Measurements from ENCODE around the gene RECQL5. TPM values are rescaled to one million over a fixed set of nuclear protein-coding genes. Genes with fewer than 3 reads are reported as not detected.

The RECQL5 gene
- total and polyA plus RNA-seq, 2 of the 8 experiments (the other 6 are each of a cell fraction or from before 2014, with no cell fraction given), result 15.1 to 41.1 TPM

GRCh38 chr17:75661531-75661930, 5.4 kb downstream of the RECQL5 start:
- Histone ChIP-seq H2AFZ (ENCODE audit: low read length) (no peak overlapping the region), H2BK5ac (ENCODE audit: low read depth, low read length) (no peak overlapping the region), H4K5ac (ENCODE audit: insufficient read length, low read depth, low read length) (no peak overlapping the region), H3K27me3 (replicated peaks in 1 of 4; ENCODE audit: control insufficient read depth in 3 of 4, extremely low read depth in 1 of 4, insufficient read depth in 3 of 4, low read length in 3 of 4) (no peaks in the 10 kb centered on the region), H3K18ac (ENCODE audit: extremely low read depth, low read length) (no peak overlapping the region), H3K4ac (replicated peaks; ENCODE audit: insufficient read length, low read depth, low read length) (no peak overlapping the region), H2BK120ac (replicated peaks; ENCODE audit: low read depth, low read length) (no peak overlapping the region), H3K27ac (ENCODE audit: low read depth, low read length) (no peak overlapping the region), H2BK15ac (ENCODE audit: low read length) (no peak overlapping the region), H3K23ac (ENCODE audit: insufficient read length) (no peak overlapping the region), H3K36me3 (ENCODE audit: control insufficient read depth in 2 of 4, insufficient read depth in 4 of 4, low read length in 3 of 4) (peaks cover 4 to 31% (median 15%) of the 10 kb centered on the region in 4 experiments; a peak in 6 of 8 replicates), H3K9me3 (ENCODE audit: insufficient read depth in 2 of 2, low read depth in 1 of 2, low read length in 1 of 2) (no peaks in the 10 kb centered on the region), H3K56ac (replicated peaks; ENCODE audit: insufficient read length, low read depth, low read length) (no peak overlapping the region), H3K14ac (ENCODE audit: insufficient read length) (no peak overlapping the region), H3K4me3 (ENCODE audit: extremely low read depth in 1 of 4, insufficient read depth in 2 of 4, low read depth in 3 of 4, low read length in 4 of 4) (no peak overlapping the region), H4K8ac (ENCODE audit: extremely low read depth, insufficient read depth, low read length) (no peak overlapping the region), H2BK12ac (ENCODE audit: low read depth, low read length) (no peak overlapping the region), H4K20me1 (replicated peaks in 1 of 2; ENCODE audit: control insufficient read depth in 1 of 2, insufficient read depth in 2 of 2, low read length in 2 of 2) (peaks cover 0 to 4% of the 10 kb centered on the region in 2 experiments), H3K23me2 (ENCODE audit: low read depth, low read length) (peaks cover under 1% of the 10 kb centered on the region; the same call in 1 of the 2 replicates), H4K91ac (replicated peaks; ENCODE audit: insufficient read length, low read length) (no peak overlapping the region), H3K79me2 (ENCODE audit: control insufficient read depth in 1 of 2, insufficient read depth in 2 of 2, low read length in 2 of 2) (peaks cover 0 to 9% of the 10 kb centered on the region in 2 experiments; a peak in 2 of 4 replicates), H3K9ac (replicated peaks in 1 of 4; ENCODE audit: extremely low read depth in 1 of 4, low read depth in 3 of 4, low read length in 3 of 4) (no peak overlapping the region), H2BK20ac (ENCODE audit: low read length) (no peak overlapping the region), H3K4me2 (ENCODE audit: insufficient read depth in 1 of 2, low read depth in 2 of 2, low read length in 2 of 2) (no peak overlapping the region), H2AK5ac (ENCODE audit: low read depth, low read length) (no peak overlapping the region), H3K4me1 (replicated peaks in 1 of 4; ENCODE audit: control insufficient read depth in 3 of 4, insufficient read depth in 4 of 4, low read length in 3 of 4) (peaks cover 0 to 6% (median 2%) of the 10 kb centered on the region in 4 experiments; a peak in 2 of 7 replicates), H3K79me1 (ENCODE audit: low read depth, low read length) (no peaks in the 10 kb centered on the region)
- no peak for FAIRE-seq
- 93% methylated on average over 4 of the region's 4 CpGs; no CpG with 5 or more reads in 1 of the 2 experiments for WGBS, 2 experiments (ENCODE audit: extremely low coverage in 1 of 2, insufficient coverage in 1 of 2, insufficient read length in 1 of 2, insufficient replicate concordance in 2 of 2, low coverage in 1 of 2, low lambda C conversion rate in 2 of 2, missing lambda C conversion rate in 1 of 2)
- ChIA-PET POLR2A (ENCODE audit: partially characterized antibody) (interaction anchor here (0.9 to 1.6 kb wide), 4 partner anchors 11 to 92 kb away, joined by 3 to 4 read pairs (median 3); no protein-coding TSS in a partner anchor), CTCF (ENCODE audit: partially characterized antibody) (interaction anchor here (1.3 to 51.0 kb wide), 6 partner anchors 10 to 88 kb away, joined by 3 to 2200 read pairs (median 21); partner anchors contain the start of gene SMIM5)
- DNase-seq (ENCODE audit: low read depth in 1 of 2, low spot score in 2 of 2), result no peak

Measured in H1 (cell line).